GM21619 (cell line): ENCODE measurements around the gene FNDC11.
"Not testable (repeated sequence)": the region's sequence is repeated elsewhere in the genome, so short reads cannot be mapped to it uniquely, and the experiment has no call there.

Source experiments
- ATAC-seq: cut with Tn5 transposase; IDR thresholded peaks from one replicate; pipeline ENCODE4 v1.9.1; 2021; ENCODE audit not compliant: unreplicated experiment

FNDC11 gene

GRCh38 chr20:63565021-63565698 is 11.2 kb downstream of the FNDC11 start:
- no peak for ATAC-seq

GRCh38 chr20:63565699-63566335 is 11.9 kb downstream of the FNDC11 start:
- no peak for ATAC-seq

DNA sequence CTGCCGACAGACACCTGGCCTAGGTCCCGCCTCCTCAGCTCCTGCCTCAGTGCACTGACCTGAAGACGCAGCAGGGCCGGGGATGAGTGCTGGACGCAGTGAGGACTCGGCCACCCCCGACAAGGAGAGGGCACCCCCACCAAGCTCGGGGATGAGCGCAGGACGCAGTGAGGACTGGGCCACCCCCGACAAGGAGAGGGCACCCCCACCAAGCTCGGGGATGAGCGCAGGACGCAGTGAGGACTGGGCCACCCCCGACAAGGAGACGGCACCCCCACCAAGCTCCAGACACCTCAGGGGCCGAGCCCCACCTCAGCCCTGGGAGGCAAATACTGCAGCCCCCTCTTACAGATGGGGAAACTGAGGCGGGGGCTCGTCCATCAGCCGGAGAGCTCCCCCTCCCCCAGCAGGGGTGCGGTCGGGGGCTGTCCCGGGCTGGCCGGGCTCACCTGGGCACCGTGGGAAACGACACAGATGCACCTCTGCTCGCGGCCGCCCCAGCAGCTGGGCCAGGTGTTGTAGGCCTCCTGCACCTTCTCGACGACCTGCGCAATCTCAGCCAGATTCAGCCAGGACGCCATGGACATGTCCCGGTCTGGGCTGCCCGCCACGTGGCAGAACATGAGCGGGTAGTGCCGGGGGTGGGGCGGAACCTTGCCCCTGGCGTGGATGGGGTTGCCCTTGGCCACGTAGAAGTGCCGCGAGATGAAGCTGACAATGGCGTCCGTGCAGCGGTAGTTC is 12.6 kb downstream of the FNDC11 start:
- ATAC-seq, result no peak

GRCh38 chr20:63567136-63567385 is 13.1 kb downstream of the FNDC11 start:
- no peak for ATAC-seq

- ATAC-seq, result peak; percentile 55
These were observed 13.6 kb downstream of the FNDC11 start for GRCh38 chr20:63567386-63568169.

- ATAC-seq, result peak; percentile 2
These were observed 14.4 kb downstream of the FNDC11 start for GRCh38 chr20:63568170-63568981.

DNA sequence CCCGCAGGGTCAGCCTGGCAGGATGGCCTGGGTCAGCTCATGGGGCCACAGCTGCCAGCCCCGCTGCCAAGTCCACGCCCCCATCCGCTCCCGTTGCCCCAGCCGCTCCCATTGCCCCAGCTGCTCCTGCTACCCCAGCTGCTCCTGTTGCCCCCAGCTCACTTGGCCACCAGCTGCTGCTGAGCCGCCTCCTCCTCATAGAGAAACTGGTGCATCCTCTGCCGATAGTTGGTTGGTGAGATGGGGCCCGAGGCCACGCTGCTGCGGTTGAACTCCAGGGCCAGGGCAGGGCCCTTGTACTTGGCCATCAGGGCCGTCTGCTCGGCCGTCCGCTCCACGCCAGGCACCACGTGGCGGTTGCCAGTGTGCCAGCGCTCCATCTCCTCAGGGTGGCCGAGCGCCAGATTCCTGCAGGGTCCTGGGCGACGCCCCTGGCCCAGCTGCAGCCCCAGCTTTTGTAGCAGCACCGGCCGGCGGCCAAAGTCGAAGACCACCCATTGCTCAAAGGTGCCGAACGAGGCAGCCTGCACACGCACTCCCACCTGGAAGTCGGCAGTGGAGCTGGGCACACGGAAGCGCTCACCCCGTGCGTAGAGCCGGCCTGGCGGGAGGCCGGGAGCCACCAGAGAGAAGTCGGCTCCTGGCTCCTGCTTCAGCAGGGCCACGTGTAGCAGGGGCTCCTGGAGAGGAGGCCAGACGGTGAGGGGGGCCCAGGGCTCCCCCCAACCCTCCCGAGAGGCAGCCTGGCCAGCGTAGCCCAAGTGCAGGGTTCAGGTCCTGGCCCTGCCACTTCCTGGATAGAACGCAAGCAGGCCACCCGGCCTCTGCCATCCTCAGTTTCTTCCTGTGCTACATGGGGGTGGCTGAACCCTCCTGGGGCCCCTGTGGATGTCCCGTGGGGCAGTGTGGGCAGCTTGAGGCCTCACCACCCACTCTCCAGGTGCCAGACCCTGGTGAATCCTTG is 15.3 kb downstream of the FNDC11 start:
- no peak for ATAC-seq

DNA sequence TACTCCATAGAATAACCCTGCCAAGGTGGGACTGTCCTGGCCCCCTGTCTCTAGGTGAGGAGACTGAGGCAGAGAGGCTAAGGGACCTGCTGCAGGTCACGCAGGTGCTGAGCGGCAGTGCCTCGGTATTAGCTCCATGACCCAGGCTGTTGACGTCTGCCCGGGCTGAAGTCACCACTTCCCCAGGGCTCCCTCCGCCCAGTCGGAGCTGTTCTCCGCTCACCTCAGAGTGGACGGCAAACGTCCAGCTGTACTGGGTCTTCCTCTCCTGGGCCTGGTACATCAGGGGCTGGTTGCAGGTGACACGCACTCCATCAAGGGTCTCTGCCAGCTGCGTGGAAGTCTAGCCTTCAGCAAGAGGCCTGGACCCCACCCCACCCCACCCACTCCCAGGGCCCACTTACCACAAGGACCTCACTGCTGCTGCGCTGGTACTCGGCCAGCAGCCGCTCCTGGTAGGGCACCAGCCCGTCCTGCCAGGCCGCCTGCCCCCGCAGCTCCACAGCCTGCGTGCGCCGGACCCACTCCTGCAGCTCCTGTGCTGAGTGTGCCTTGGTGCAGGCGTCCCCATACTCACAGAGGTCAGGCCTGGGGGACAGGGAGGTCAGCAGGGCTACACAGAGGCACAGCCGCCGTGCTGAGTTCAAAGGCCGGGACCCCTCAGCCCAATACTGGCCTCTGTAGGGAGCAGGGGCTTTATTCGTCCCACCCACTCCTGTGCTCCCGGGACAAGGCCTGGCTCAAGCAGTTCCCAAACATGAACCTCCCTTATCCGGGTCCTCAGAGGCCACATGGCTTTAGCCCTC is 16.5 kb downstream of the FNDC11 start:
- ATAC-seq, result no peak

- ATAC-seq, result not testable (repeated sequence)
These were observed 17.1 kb downstream of the FNDC11 start for GRCh38 chr20:63571087-63571478.

DNA sequence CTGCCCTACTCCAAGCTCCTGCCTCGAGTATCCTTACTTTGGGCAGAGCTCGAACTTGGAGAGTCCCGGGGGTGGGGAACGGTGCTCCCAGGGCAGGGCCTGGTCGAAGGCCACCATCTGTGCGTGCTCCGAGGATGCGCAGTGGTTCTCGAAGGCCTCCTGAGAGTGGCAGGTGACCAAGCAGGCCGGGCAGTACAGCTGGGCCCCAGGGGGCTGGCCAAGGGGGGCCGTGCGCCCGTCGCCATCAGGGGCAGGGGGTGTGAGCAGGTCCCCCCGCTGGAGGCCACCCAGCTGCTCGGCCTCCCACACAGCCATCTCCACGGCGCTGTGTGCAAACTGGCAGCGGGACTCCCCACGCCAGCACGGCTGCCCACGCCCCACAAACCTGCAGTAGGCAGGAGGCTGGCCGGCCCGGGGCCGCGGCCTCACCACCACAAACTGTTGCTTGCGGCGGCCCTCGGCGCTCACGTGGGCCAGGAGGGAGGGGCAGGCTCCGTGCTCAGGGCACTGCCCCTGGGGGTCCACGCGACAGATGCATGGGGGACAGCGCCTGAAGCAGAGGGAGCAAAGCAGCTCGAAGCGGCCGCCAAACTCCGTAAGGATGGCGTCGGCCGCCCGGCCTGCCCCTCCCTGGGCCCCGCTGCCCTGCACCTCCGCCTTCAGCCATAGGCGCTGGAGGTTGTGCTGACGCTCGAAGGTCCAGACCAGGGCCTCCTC is 18.3 kb downstream of the FNDC11 start:
- no peak for ATAC-seq

DNA sequence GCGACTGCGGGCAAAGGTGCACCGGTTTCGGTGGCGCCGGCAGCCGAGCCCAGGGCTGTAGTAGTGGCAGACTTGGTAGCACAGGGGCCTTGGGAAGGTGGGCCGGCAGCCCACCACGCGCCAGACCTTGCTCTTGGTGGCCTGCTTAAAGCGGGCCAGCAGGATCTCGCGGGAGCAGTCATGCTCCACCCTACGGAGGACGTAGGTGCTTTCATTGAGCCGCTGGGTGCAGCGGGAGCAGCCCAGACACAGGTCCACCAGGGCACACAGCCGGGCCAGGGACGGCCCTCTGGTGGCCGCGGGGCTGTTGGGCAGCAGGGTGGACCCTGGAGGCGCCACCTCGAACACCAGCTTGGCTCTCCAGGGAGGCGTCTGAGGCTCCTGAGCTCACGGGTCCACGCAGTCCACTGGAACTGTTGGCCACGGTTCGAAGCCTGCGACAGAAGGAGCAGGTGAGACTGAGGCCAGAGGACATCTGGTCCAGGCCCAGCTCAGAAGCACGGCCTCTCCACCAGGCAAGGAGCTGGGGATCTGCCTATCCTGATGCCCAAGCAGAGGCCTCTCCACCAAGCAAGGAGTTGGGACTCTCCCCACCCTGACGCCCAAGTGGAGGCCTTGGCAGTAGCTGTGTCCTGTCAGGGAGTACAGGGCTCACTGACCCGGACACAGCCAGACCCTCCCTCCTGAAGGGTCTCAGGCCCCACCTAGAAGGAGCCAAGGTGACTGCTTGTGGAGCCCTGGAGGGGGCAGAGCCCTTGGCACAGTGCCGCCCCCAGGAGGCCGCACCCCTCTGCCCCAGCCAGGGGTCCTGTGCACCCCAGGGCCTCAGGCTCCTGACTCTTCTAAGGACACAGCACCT is 19.1 kb downstream of the FNDC11 start:
- no peak for ATAC-seq

DNA sequence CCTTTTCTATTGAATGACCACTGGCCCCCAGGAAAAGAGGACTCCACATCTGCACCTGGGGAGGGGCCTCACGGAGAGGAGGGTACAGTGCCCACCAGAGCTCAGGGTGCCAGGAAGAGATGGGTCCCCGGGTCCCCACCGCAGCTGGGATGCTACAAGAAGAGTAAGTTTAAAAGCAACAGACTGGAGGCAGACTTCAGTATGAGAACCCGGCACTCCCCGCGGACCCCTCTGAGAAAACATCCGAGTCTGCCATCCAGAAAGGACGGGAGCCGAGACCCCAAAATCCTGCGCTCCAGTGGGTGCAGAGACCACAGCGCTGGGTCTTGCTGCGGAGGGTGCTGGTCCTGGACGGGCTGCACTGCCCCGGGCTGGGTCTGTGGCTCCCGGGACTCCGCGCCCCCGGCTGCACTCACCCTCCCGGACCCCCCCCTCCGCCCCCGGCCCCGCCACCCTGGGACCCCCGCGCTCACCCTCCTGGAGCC is 19.7 kb downstream of the FNDC11 start:
- ATAC-seq, result no peak

DNA sequence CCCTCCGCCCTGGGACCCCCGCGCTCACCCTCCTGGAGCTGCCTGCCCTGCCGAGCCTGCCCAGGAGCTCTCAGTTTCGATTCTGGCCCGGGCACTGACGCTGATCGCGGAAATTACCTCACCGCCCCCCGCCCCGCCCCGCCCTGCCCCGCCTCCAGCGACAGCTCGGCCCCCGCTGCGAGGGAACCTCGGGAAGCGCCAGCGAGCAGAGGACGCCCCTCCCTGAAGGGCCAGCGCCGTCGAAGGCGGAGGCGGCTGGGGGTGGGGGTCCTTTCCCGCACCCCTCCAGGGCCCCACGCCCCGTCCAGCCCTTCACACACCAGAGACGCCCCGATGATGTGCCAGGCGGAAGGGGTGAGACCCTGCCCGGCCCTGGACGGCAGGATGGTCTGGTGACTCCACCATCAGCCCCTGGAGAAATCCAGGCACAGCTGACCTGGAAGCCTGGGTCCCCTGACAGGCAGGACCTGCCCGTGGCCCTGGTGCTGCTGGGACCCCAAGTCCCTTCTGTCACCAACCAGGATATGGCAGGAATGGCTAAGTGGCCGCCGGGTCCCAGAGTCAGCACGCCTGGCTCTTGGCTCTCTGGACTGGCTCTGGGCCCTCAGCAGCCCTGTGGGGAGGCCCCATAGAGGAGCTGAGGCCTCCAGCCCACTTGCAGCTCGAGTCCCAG is 20.3 kb downstream of the FNDC11 start, which contains the start of gene HELZ2:
TSS of gene HELZ2 (minus strand) at position 84 of the 673 bp plus-strand sequence. CDS start 1,854 bp downstream, outside the sequence.
- no peak for ATAC-seq

GRCh38 chr20:63574829-63575743 is 21.1 kb downstream of the FNDC11 start:
- ATAC-seq, result no peak

DNA sequence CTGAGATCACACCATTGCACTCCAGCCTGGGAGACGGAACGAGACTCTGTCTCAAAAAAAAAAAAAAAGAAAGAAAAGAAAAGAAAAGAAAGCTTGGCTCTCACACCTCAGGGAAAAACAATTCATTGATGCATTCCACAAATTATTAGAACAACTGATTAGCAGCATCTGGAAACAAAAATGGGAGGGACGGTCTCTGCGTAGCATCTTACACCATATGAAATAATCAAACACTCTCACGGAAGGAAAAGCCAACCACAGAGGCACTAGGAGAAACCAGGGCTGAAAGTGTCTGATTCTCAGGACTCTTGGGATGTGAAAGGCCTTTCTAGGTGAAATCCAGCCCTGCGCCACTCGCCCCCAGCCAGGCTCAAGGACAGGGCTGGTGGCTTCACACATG is 22.4 kb downstream of the FNDC11 start:
- ATAC-seq, result no peak
